DOHH2 (cell line): ENCODE measurements around the gene KRT80.

Experiments
- CTCF ChIP-seq: fragments of 200-600 bp; sonication (generic); IDR thresholded peaks from one replicate; pipeline ENCODE4 v1.5.1; 2014; ENCODE audit warnings: antibody characterized with exemption, mild to moderate bottlenecking, low read depth, low read length; ENCODE audit not compliant: poor library complexity, severe bottlenecking
- EZH2phosphoT487 ChIP-seq: fragments of 200-600 bp; sonication (generic); IDR thresholded peaks from 2 replicates; pipeline ENCODE4 v1.6.1; 2017; ENCODE audit warnings: borderline replicate concordance, mild to moderate bottlenecking, antibody characterized with exemption, low read length, moderate library complexity, mixed read lengths

- TF ChIP-seq CTCF (no peak), EZH2phosphoT487 (no peak)
Observed at GRCh38 chr12:52146089-52146821, 45.6 kb downstream of the KRT80 start.
